ENCODE measurements around the gene LMTK3. TPM values are rescaled to one million over a fixed set of nuclear protein-coding genes. Genes with fewer than 3 reads are reported as not detected.
"Not testable (repeated sequence)": the region's sequence is repeated elsewhere in the genome, so short reads cannot be mapped to it uniquely, and the experiment has no call there.

Gene LMTK3
- total RNA-seq, 1 donor from 2014 or later = 10.6 TPM

DNA sequence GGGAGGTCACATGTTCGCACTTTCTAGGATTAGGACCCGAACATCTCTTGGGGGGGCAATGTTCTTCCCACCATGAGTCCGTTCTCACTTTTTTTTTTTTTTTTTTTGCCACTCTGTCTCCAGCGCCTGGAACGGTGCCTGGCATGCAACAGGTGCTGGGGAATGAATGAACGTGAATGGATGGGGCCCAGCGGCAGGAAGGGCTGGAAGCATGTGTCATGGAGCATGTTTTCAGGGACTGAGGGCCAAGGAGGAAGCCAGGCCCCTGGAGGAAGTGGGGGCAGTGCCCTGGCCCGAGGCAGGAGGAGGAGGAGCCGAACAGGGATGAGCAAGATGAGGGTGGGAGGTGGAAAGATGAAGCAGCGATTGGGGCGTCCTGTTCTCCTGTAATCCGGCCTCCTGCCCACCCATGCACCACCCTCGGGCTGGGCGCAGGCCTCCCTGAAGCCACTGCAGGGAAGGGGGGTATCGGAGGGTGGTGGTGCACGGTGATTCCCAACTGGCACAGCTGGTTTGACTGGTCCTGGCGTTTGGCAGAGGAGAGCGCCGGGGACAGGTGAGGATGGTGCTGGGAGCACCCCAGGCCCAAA is 31.6 kb upstream of the LMTK3 start:
- peak in 1 of 2 donors; percentile 19 for DNase-seq (ENCODE audit: low spot score in 2 of 2)
- FAIRE-seq = no peak

DNA sequence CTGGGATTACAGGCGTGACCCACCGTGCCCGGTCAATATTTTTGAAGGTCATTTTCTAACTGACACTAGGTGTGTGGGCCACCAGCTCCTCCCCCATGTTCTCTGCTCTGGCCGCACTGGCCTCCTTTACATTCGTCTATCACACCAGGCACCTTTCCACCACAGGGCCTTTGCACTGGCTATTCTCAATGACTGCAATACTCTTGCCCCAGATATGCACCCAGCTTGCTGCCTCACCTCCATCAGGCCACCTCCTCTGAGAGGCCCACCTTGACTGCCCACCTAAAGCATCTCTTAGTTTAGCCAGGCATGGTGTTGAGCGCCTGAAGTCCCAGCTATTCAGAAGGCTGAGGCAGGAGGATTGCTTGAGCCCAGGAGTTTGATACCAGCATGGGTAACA is 30.2 kb upstream of the LMTK3 start:
- FAIRE-seq (no peak), DNase-seq (ENCODE audit: low spot score in 2 of 2) (no peak)

DNA sequence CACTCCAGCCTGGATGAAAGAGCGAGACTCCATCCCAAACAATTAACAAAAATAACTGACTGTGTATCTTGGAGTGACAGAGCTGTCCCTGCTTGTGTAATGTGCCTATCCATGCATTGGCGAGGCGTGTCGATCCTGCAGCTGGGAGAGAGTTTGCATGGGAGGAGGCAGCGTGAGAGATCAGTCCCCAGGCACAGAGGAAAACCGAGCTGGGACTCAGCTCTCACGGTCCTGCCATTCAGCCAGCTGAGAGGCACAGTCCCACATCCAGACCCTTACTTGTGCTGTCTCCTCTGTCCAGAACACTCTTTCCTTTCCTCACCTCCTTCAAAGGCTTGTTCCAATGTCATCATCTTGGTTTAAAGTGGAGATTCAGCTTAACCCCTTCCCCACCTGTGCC is 28.5 kb upstream of the LMTK3 start:
- DNase-seq (ENCODE audit: low spot score in 2 of 2) = no peak
- no peak for FAIRE-seq

DNA sequence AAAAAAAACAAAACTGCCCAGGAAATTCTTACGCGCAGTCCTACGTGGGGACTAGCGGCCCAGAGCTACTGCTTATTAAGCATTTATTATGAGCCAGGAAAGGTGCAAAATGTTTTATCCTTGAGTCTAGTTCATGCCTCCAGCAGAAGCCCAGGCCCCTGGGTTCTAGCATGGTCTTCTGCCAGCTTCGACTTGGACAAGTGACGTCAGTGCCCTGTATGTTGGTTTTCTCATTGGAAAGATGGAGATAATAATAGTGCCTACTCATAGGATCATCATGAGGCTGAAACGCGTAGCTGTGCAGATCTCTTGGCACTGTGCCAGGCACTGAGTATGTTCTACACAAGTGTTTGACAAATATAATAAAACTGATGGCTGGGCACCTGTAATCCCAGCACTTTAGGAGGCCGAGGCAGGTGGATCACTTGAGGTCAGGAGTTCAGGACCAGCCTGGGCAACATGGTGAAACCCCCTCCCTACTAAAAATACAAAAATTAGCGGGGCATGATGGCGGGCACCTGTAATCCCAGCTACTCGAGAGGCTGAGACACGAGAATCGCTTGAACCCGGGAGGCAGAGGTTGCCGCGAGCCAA is 28.0 kb upstream of the LMTK3 start:
- FAIRE-seq = no peak

DNA sequence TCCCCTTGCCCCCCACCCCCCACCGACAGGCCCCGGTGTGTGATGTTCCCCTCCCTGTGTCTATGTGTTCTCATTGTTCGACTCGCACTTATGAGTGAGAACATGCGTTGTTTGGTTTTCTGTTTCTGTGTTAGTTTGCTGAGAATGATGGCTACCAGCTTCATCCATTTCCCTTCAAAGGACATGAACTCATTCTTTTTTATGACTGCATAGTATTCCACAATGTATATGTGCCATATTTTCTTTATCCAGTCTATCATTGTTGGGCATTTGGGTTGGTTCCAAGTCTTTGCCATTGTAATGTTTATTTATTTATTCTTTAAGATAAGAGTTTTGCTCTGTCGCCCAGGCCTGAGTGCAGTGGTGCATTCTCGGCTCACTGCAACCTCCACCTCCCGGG is 26.4 kb upstream of the LMTK3 start:
- DNase-seq (ENCODE audit: low spot score in 2 of 2); FAIRE-seq: not testable (repeated sequence)

More for the DNA sequence above, 28.0 kb upstream of the LMTK3 start:
- no peak for DNase-seq (ENCODE audit: low spot score in 2 of 2)

DNA sequence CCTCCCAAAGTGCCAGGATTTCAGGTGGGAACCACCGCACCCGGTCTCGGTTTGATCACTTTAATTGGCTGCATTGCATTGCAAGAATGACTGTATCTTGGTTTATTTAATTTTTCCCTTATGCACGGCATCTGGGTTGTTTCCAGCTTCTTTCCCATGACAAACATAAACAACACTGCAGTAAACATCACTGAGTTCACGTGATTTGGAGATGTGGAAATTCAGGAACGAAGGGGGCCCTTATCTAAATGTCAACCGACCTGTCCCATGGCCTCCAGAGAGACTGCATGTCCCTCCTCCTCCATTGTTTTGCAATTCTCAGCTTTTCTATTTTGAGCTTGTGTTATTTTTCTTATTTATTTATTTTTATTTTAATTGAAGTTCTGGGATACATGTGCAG is 25.9 kb upstream of the LMTK3 start:
- DNase-seq (ENCODE audit: low spot score in 2 of 2) = no peak
- no peak for FAIRE-seq

DNA sequence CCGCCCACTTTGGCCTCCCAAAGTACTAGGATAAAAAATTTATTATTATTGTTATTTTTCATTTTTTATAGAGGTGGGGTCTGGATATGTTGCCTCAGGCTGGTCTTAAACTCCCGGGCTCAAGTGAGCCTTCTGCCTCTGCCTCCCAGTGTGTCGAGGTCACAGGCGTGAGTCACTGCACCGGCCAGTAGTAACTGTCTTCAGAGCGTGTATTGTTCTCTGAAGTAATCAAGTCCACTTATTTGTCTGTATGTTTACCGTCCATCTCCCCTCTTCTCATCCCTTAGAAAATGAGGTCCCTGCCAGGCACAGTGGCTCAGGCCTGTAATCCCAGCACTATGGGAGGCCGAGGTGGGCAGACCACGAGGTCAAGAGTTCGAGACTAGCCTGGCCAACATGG is 22.1 kb upstream of the LMTK3 start:
- FAIRE-seq = no peak
- DNase-seq (ENCODE audit: low spot score in 2 of 2) = no peak

DNA sequence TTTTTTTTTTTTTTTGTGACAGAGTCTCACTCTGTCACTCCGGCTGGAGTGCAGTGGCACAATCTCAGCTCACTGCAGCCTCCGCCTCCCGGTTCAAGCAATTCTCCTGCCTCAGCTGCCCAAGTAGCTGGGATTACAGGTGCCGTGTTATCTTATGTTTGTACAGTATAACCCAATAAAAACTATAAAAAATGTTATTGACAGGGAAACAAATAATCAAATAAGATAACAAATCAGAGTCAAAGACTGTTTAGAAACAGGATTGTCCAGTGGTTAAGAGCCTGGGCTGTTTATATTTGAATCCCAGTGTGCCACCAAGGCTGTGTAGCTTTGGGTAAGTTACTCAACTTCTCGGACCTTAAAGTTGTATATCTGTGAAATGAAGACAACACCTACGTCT is 19.1 kb upstream of the LMTK3 start:
- DNase-seq (ENCODE audit: low spot score in 2 of 2) (no peak), FAIRE-seq (no peak)

DNA sequence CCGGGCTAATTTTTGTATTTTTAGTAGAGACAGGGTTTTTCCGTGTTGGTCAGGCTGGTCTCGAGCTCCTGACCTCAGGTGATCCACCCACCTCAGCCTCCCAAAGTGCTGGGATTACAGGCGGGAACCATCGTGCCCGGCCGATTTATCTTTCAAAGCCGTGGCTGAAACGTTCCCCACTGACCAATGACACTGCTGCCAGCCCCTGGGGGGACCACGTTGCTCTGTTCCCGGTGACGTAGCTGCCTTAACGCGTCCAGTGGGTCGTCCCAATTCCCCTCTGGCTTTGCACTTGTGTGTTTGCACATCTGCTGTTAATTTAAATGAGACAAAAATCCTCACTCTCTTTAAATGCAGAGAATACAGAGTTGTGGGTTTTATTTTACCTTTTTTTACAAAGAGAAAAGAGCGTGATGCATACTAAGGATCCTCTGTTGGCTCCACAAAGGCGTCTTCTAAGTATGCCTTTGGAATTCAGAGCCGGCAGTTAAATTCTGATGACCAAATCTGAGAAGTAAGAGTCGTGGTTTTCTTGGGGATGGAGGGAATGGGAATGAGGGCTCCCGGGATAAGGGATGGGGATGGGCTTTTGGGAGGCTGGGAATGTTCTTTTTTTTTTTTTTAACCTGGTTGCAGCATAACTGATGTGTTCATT is 18.6 kb upstream of the LMTK3 start:
- FAIRE-seq (no peak), DNase-seq (ENCODE audit: low spot score in 2 of 2) (no peak)

DNA sequence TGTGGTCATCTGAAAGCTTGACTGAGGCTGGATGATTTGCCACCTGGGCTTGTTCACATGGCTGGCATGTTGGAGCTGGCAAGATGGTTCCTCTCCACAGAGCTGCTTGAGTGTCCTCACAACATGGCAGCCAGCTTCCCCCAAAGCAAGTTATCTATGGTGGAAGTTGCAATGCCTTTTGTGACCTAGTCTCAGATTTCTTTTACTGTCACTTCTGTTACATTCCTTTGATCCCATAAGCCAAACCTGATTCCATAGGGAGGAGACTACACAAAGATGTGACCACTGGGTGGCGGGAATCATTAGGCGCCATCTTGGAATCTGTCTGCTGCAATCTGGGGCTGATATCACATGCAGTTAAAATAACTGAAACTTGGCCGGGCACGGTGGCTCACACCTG is 17.5 kb upstream of the LMTK3 start:
- FAIRE-seq (no peak), DNase-seq (ENCODE audit: low spot score in 2 of 2) (no peak)

DNA sequence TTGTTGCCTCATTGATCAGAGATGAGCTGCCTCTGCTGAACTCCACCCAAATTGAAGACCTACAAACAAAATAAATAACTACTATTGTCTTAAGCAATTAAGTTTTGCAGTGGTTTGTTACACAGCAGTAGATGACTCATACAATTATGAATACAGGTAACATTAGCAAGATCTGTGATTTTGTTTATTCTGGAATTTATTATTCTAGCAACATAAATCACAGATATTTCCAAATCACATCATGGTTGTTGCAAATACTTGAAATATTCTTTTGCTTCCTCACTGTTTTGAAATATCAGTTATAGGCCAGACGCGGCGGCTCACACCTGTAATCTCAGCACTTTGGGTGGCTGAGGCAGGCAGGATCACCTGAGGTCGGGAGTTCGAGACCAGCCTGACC is 13.1 kb upstream of the LMTK3 start:
- DNase-seq (ENCODE audit: low spot score in 2 of 2) (no peak), FAIRE-seq (no peak)

DNA sequence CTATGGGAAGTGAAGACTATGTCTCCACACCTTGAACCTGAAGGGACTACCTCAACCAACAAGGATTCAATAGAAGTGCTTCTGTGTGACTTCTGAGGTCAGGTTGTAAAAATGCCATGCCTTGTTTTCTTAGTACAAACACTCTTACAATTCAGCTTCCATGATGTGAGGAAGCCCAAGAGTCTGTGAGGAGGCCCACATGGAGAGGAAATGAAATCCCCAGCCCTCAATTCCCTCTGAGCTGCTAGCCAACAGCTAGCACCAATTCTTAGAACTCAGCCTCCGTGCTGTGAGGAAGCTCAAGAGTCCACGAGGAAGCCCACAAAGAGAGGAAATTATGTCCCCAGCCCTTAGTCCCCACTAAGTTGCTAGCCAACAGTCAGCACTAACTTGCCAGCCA is 12.6 kb upstream of the LMTK3 start:
- DNase-seq (ENCODE audit: low spot score in 2 of 2) (no peak), FAIRE-seq (no peak)

DNA sequence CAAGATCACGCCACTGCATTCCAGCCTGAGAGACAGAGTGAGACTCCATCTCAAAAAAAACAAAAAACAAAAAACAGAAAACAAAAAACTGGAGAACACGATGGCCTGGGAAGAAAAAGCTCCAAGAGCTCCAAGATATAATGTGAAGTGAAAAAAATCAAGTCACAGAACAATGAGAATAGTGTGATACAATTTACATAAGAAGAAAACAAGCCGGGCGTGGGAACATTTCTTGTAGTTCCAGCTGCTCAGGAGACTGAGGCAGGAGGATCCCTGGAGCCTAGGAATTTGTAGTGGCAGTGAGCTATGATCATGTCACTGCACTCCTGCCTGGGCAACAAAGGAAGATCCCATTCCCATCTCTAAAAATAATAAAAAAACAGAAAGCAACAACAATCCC is 8.5 kb upstream of the LMTK3 start:
- DNase-seq (ENCODE audit: low spot score in 2 of 2) (no peak), FAIRE-seq (no peak)

DNA sequence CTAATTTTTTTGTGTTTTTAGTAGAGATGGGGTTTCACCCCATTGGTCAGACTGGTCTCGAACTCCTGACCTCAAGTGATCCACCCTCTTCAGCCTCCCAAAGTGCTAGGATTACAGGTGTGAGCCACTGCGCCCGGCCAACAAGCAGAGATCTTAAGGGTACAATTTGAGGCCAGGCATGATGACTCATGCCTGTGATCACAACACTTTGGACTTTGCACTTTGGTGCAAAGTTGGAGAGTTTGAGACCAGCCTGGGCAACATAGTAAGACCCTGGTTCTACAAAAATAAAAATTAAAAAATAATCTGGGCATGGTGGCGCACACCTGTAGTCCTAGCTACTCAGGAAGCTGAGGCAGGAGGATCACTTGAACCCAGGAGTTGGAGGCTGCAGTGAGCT is 7.8 kb upstream of the LMTK3 start:
- FAIRE-seq; DNase-seq (ENCODE audit: low spot score in 2 of 2): not testable (repeated sequence)

DNA sequence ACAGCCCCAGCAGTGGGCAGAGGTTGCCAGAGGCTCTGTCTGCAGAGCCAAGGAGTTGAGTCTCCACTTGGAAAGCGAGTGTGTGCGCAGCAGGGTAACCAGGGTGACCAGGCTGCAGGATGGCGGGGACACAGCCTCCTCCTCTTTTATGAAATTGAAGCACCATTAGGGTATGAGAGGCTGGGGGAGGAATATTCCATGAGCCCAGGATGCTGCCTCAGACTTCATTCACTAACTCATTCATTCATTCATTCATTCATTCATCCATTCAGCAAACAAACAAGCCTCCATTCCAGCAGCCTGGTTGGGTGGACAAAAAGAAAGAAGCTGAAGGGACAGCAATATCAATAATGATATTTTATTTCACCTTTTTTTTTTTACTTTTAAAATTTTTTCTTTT is 6.6 kb upstream of the LMTK3 start:
- DNase-seq (ENCODE audit: low spot score in 2 of 2) (no peak), FAIRE-seq (no peak)

DNA sequence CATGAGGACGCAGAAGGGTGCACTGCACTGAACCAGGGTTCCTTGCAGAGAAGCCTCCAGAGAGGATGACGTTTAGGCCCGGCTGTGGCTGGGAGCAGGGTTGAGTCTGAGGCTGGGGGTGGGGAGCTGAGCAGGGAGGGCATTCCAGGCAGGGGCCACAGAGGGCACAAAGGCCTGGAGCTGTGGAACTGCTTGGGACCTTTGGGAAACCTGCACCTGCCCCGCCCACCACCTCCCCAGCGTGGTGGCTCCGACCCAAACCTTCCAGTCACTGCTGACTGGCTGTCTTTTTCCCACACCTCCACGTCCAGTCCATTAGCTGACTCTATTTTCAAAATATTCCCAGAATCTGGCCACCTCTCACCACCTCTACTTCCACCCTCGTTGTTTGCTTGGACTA is 4.9 kb upstream of the LMTK3 start:
- DNase-seq (ENCODE audit: low spot score in 2 of 2) = no peak

DNA sequence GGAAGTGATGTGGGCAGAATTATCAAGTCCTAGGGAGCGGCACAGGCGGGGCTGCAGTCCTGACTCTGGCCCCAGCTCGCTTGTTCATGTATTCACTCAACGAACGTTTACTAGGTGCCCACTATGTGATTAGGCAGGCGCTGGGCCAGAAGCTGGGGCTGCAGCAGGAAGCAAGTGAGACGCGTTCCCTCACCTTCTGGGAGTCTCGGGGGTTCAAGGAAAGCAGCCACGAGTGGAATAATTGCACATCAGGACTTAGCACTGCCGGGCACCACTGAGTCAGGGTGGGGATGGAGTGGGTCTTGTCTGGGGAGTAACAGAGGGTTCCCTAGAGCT is 2.5 kb upstream of the LMTK3 start:
- DNase-seq (ENCODE audit: low spot score in 2 of 2) = no peak
- FAIRE-seq = no peak

More for the DNA sequence above, 4.9 kb upstream of the LMTK3 start:
- no peak for FAIRE-seq

DNA sequence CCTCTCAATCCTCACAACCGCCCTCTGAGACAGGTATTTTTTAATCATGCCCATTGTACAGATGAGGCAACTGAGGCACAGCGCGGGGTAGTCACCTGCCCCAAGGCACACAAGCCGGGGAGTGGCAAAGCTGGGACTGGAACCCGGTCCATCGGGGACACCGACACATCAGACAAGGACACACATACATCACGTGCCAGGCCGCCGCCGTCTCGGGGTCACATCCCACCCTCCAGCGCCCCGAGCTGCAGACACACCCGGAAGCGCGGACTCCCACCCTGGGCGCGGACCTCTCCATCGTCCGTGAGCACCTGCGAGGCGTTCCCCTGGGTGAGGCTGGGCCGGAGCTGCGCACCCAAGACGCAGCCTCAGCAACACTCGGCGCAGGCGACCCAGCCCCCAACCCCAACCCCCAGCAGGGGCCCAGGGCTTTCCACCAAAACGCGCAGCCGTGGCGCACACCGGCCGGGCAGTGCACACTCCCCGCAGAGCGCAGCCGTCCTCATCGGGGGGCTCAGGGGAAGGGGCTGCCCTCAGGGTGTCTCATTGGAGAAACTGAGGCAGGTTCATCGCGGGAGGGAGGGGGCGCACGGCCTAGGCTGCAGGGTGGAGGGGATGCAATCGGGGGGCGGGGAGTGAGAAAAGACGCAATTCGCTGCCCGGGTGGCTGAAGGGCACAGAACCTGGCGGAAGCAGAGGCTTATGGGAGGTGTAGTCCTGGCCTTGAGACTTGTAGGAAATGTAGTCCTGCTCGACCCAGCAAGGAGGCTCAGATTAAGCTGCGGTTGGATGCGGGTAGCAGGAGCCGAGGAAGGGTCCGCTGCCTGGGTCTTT is 1.9 kb upstream of the LMTK3 start:
- DNase-seq (ENCODE audit: low spot score in 2 of 2) (peak in 1 of 2 donors; percentile 77), FAIRE-seq (no peak)

DNA sequence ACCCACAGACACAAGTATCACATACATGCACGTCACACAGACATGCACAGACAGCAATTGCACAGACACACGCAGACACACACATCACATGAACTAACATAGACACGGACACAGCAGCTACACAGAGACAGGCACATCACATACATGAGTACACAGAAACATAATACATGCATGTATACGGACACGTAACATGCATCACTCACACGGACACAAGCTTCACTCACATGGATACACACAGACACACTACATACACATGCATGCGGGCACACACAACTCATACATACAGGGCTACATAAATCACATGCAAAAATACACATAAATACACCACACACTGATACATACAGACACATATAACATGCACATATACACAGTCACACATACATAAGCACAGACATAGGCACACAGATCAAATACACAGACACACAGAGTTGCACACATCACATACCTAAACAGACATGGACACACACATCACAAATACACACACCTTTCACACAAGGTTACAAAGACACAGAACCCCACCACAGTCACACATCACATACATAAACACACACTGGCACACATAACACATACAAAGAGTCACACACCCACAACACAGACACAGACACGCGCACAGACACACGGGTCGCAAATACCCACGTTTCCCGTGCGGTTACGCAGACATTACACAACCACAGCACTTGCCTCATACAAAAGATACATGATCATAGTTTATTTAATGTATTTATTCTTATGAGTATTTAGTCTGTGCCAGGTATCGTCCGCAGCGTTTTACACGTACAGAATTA is 1.1 kb upstream of the LMTK3 start:
- FAIRE-seq = no peak

DNA sequence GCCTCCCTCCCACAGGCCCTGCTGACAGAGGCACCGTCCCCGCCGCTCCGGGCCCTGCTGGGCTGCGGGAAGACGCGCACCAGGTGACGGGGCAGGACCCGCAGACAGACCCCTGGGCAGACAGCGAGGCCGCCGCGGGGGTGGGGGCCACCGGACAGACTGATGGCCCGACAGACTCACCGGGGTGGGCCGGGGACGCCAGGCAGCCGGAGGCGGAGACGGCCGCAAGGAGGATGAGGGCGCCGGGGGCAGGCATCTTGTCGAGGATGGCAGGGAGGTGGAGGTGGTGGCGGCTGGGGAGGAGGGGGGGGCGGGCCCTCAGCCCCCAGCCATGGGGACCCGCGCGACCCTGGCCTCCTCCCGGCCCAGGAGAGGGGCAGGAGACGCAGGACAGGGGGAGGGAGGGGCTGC is 309 bp downstream of the LMTK3 start:
- FAIRE-seq = no peak
- DNase-seq (ENCODE audit: low spot score in 2 of 2) = no peak

More for the DNA sequence above, 1.1 kb upstream of the LMTK3 start:
- no peak for DNase-seq (ENCODE audit: low spot score in 2 of 2)

All from frontal cortex (tissue), 4 donors.